ENCODE measurements around the gene NRN1L.

GRCh38 chr16:67927131-67927941 lies 42.7 kb downstream of the NRN1L start:
- no peak for TF ChIP-seq CTCF (conservative IDR thresholded peaks at IDR 0.05 in 1 of 2, IDR thresholded peaks at IDR 0.05 in 1 of 2; ENCODE audit: low read depth in 1 of 2, low read length in 2 of 2)
- no peak for TF ChIP-seq EZH2 (IDR thresholded peaks at IDR 0.05; ENCODE audit: low read length, missing control alignments)
